GM19463 (cell line): ENCODE measurements around the gene CDH4.

Source experiments
- ATAC-seq: cut with Tn5 transposase; IDR thresholded peaks from one replicate; pipeline ENCODE4 v1.9.1; 2021; ENCODE audit warnings: mild to moderate bottlenecking, moderate library complexity; ENCODE audit not compliant: unreplicated experiment

Gene CDH4

GRCh38 chr20:61299618-61300017 lies 47.6 kb downstream of the CDH4 start:
- ATAC-seq, result no peak

- no peak for ATAC-seq
Measured at GRCh38 chr20:61300293-61300692, 48.2 kb downstream of the CDH4 start.

GRCh38 chr20:61300709-61301108 lies 48.6 kb downstream of the CDH4 start:
- no peak for ATAC-seq

- no peak for ATAC-seq
Measured at GRCh38 chr20:61301711-61302525, 49.9 kb downstream of the CDH4 start.

GRCh38 chr20:61303217-61303616 lies 51.2 kb downstream of the CDH4 start:
- ATAC-seq, result no peak

- ATAC-seq, result no peak
Measured at GRCh38 chr20:61303675-61304074, 51.6 kb downstream of the CDH4 start.

DNA sequence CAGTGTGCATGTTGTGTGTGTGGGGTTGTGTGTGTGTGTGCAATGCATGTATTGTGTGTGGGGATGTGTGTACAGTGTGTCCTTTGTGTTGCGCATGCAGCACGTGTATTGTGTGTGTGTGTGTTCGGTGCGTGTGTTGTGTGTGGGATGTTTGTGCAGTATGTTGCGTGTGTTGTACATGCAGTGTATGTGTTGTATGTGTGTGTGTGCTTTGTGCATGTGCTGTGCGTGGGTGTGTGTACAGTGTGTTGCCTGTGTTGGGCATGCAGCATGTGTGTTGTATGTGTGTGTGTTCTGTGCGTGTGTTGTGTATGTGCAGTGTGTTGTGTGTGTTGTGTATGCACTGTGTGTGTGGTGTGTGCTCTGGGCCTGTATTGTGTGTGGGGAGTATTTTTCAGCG lies 52.7 kb downstream of the CDH4 start:
- no peak for ATAC-seq

- ATAC-seq, result no peak
Measured at GRCh38 chr20:61306937-61307475, 54.9 kb downstream of the CDH4 start.

DNA sequence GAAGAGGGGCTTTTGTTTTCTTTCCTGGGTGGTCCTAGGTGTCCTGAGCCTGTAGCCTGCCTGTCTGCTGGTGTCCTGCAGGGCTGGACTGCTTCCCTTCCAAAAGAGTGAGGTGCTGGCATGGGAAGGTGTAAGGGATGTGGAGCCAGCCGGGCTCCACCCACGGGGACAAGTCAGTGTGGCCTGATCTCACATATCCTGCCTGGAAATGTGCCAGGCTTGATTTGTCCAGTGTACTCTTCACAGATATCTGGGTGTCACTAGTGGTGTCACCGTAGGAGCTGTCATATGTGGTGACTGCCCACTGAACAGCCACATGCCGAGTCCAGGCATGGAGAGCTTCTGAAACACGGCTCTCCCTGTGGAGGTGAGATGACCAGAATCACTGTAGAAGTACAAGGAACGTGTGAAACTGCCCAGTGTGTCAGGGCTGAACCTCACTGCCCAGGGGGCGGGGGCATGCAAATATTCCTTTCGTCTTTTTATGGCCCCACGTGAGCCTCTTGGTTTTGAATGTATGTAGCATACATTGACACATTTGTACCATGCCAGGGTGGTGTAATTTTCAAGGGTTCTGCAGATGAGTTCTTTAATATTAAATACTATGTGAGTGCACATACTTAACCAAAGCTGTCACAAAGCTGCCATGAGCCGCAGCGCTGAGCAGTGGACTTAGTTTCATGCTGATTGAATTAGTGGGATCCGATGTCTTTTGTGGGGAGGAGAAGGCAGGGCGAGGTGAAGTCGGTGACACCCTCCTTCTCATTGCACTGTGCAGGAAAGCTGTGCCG lies 55.8 kb downstream of the CDH4 start:
- no peak for ATAC-seq

DNA sequence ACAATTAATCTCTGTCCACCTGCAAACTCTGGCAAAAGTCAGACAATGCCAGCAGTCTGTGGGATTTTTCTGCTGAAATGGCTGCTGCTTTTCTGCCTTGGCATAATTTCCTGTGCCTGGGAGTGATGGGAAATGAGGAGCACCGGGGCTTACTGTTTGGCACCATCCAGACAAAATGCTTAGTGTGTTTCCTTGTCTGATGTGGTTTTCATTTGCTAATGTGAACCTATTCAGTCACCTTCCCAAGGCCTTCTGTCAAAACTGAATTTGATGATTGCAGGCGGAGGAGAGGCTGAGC lies 56.4 kb downstream of the CDH4 start:
- ATAC-seq, result no peak

GRCh38 chr20:61310954-61311353 lies 58.9 kb downstream of the CDH4 start:
- no peak for ATAC-seq

GRCh38 chr20:61311656-61312387 lies 59.8 kb downstream of the CDH4 start:
- no peak for ATAC-seq

DNA sequence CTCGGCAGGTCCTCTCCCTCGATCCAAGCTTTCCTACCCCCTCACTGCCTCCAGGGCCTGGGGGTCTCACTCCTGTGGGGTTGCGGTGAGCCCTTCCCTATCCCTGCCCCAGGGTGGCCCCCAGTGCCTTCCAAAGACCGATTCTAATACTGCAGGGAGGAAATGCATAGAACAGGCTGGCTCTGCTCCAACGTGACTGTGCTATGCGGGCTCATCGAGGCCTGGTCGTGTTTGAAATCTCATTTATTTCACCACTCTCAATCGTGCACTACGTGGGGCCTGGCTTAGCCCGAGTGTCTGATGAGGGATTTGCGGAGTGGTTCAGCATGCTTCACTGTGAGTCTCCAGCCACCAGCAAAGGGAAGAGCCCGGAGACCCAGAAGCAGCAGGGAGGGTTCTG lies 60.9 kb downstream of the CDH4 start:
- no peak for ATAC-seq

DNA sequence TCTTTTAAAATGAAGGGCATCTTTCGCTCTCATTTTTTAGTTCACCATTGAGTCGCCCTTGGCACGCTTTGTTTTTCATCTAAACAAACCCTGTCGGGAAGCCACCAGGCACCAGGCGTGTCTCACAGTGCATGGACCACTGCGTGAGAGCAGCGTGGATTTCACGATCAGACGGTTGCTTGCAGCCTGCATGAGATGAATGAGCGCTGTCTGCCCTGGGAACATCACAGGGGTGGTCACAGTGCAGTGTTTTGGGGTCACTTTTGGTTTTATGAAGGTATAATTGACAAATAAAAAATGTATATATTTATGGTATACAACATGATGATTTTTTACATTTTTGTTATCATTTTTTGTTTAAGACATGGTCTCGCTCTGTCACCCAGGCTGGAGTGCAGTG lies 61.3 kb downstream of the CDH4 start:
- no peak for ATAC-seq

DNA sequence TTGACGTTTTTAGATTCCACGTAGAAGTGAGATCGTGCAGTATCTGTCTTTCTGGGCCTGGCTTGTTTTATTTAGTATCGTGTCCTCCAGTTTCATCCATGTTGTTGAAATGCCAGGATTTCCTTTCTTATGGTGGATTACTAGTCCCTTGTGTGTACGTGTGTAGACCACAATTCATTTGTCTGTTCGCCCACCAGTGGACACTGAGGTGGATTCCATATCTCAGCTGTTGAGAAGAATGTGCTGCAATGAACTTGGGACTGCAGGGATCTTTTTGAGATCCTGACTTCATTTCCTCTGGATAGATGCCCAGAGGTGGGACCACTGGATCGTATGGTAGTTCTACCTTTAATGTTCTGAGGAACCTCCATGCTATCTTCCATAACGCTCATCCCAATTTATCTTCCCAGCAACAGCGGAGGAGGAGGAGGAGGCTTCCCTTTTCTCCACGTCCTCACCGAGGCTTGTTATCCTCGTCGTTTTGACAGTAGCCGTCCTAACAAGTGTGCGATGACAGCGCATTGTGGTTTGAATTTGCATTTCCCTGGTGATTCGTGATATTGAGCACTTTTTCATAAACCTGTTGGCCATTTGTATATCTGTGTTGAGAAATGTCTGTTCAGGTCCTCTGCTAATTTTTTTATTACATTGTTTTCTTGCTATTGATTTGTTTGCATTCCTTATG lies 62.4 kb downstream of the CDH4 start:
- no peak for ATAC-seq

DNA sequence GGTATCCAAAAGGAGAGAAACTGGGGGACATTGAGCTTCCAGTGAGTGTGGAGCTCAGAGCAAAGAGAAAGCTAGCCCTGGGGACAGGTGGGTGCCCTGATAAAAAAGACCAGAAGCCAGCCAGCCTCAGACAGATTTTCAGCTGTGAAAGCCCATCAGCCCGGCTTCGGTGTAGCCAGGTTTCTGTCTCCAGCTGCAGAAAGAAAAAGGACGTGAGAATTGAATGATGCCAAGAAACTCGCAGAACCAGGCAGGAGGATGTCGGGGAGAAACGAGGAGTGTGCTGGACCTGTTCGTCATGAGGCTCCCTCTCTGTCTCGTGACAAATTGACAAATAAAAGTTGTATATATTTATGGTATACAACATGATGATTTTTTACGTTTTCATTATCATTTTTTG lies 63.3 kb downstream of the CDH4 start:
- no peak for ATAC-seq

DNA sequence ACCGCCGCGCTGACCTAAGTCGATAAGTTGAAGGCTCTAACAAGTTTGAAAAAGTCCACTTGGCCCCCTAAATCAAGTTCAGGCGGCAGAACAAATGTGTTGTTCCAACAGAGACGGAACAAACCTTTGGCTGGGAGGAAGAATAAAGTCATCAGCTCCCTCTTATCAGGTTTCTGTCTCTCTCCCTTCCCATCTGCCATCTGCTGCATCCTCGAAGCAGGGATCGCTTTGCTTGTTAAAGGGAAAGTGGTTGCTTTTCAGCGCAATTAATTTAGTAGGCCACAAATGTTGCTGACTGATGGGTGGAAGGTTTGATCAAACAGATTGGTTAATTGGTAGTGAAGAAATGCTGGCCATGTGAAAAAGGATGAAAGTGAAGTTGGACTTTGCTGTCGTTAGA lies 64.3 kb downstream of the CDH4 start:
- ATAC-seq, result no peak

DNA sequence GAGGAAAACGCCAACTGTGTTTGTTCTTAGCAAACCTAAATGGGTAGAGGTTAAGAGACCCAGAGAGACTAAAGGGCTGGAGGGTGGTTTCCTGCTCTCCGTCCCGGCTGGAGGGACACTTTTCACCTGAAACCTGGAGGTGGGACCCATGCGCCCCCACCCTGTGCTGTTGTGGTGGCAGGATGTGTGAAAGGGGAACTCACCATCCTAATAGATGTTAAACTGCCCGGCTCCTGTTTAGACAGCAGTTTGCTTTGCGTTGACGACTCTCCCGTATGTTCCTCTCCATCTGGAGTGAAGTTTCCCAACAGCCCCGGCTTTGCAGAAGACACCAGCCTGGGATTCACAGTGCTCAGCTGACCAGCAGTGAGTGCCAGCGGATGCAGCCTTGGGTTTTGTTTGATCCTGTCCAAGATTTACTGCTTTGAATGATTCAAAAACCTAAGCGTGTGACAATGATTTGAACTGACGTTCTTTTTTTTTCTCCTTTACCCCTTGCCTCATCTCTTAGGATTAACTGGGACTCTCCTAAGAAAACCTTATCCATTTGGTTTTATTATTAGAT lies 66.0 kb downstream of the CDH4 start:
- no peak for ATAC-seq

DNA sequence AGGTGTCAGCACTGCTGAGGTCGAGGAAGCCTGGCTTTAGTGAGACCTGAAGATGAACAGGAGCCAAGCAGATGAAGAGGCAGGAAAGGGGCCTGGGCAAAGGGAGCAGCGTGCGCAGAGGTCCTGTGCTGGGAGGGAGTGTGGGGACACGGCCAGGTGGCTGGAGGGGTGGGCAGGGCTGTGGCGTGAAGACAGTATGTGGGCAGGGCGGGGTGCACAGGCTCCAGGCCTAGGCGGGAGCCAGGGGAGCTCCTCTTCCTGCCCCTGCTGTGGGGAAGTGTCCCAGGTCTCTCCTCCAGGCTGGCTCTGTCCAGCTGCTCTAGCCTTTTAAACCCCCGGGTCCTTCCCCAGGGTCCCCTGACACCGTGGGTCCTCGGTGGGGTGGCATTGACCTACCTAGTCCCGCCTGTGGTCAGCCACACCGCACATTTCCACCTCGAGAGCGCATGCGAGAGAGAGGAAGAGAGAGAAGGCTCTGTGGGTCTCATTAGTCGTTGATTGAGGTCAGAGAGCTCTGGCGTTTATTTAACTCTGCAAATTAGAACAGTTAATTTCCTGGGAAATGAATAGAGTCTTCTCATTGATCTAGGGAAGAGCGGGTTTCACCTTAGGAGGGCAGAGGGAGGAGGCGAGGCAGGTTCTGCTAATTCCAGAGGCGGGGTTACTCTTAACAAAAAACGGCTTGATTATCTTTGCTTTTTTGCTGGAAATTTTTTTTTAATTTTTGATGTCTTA lies 68.8 kb downstream of the CDH4 start:
- ATAC-seq, result no peak

GRCh38 chr20:61321481-61321880 lies 69.4 kb downstream of the CDH4 start:
- no peak for ATAC-seq
